Sigmoid colon (tissue), 7 donors: ENCODE results near the gene SLC19A1. TPM values are rescaled to one million over a fixed set of nuclear protein-coding genes. Genes with fewer than 3 reads are reported as not detected.
A peak's percentile ranks its signal among the peaks of the same experiment; 100 is the strongest.

ENCODE experiments used
- DNase-seq: peaks from one replicate; pipeline ENCODE4 v3.0.0-alpha.2; 2019
- H3K27ac ChIP-seq, 4 donors: fragments of 200-600 bp; sonication (generic); one replicate each; pipeline ENCODE4 v1.5.1; 2016 to 2019; ENCODE audit warnings: mild to moderate bottlenecking in 1 of 4
- H3K27me3 ChIP-seq, 3 donors: fragments of 200-600 bp; sonication (generic); one replicate each; pipeline ENCODE4 v1.5.1; 2019; ENCODE audit warnings: mild to moderate bottlenecking in 1 of 3
- H3K36me3 ChIP-seq, 4 donors: fragments of 200-600 bp; sonication (generic); one replicate each; pipeline ENCODE4 v1.5.1; 2016 to 2019
- H3K4me1 ChIP-seq, 4 donors: fragments of 200-600 bp; sonication (generic); one replicate each; pipeline ENCODE4 v1.5.1; 2017 to 2019
- H3K4me3 ChIP-seq, 4 donors: fragments of 200-600 bp; sonication (generic); one replicate each; pipeline ENCODE4 v1.5.1; 2017 to 2019; ENCODE audit warnings: mild to moderate bottlenecking in 2 of 4, moderate library complexity in 1 of 4
- H3K9me3 ChIP-seq, 4 donors: fragments of 200-600 bp in 3 of 4; sonication (generic) in 3 of 4; one replicate each; pipeline versions ENCODE4 v1.5.1 to v1.6.1; 2013 to 2019
- EP300 ChIP-seq, 4 donors: sonication (generic); formaldehyde crosslinking; IDR thresholded peaks; one replicate each; pipeline ENCODE4 v1.6.1; 2017; ENCODE audit warnings: antibody characterized with exemption in 4 of 4
- POLR2A ChIP-seq, 2 donors: fragments of 450-650 bp; IDR thresholded peaks; one replicate each; pipeline ENCODE4 v1.6.1; 2016; ENCODE audit warnings: antibody characterized with exemption in 2 of 2, mild to moderate bottlenecking in 2 of 2, moderate library complexity in 2 of 2
- POLR2AphosphoS5 ChIP-seq, 4 donors: sonication (generic); formaldehyde crosslinking; IDR thresholded peaks; one replicate each; pipeline ENCODE4 v1.6.1; 2017; ENCODE audit warnings: antibody characterized with exemption in 4 of 4
- WGBS, 2 donors: extraction: QIAGEN DNeasy Blood & Tissue Kit; methylation state at CpG; one replicate each; pipeline ENCODE4 v1.1.7; 2013; 5-methylcytosine and 5-hydroxymethylcytosine counted together
- intact Hi-C: fragments of 100-400 bp; cut with DNase I; formaldehyde crosslinking; loops from one replicate; pipeline ENCODE4 v1.15.1; 2023
- polyA plus RNA-seq, 3 donors: library from polyadenylated mRNA; stranded (reverse); fragments of 200-250 nt; gene quantifications; one replicate each; pipeline ENCODE4 v1.2.3, GENCODE V29; 2013
- total RNA-seq, 4 donors: library from RNA; depleted of rRNA; stranded (reverse); fragments of >200 nt; gene quantifications; one replicate each; pipeline ENCODE4 v1.1.0, GENCODE V29; 2016
- TF ChIP-seq, protein P1 (sequence below), 4 experiments: fragments of 450-650 bp in 3 of 4; fragments of 200-600 bp in 1 of 4; IDR thresholded peaks; one replicate each; pipeline ENCODE4 v1.5.1; 2016 to 2019; ENCODE audit warnings: antibody characterized with exemption in 4 of 4, mild to moderate bottlenecking in 3 of 4, moderate library complexity in 2 of 4
- donor health status: healthy with polysubstance abuse.
- donor health status: Bipolar disorder and iron deficiency.
- donor health status: healthy.

SLC19A1 gene
- total and polyA plus RNA-seq, 7 donors: 1.8 to 10.7 (median 2.5) TPM

DNA sequence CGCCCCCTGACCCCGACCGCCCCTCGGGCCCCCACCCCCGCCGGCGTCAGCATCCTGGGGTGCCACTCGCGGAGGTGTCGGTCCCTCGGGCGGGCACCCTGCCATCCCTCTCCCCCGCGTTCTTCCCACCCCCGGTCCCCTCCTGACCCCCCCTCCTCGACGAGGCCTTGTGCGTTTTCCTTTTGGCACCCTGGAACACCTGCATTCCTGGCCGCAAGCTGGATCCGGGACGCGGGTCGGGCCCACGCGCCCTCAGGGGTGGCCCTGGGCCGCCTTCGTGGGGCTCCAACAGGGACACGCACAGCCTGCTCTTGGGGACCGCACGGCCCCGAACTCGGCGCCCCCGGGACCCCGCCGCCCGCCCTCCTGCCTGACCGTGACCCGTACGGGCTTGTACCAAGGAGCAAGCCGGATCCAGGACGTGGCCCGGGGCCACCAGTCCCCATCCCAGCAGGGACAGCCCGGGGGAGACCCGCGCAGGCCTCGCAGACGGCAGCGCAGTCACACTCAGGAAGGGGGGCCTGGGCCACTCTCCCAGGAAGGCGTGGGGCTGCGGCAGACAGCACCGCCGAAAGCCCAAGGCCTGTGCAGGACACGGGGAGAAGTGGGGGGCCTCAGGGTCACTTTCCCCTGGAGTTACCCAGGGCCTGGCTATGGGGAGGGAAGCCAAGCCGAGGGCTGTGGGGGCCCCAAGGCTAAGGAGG lies 579 bp upstream of the SLC19A1 start:
- Histone ChIP-seq H3K27ac (peak overlapping the region; percentile 3 to 80 (median 74)), H3K27me3 (no peaks in the 10 kb centered on the region), H3K36me3 (no peaks in the 10 kb centered on the region), H3K4me3 (peak overlapping the region; percentile 54 to 89 (median 74)), H3K4me1 (peaks cover 0 to 25% (median 19%) of the 10 kb centered on the region in 4 donors), H3K9me3 (no peaks in the 10 kb centered on the region)
- intact Hi-C loops: loop anchor here (5.0 to 10.0 kb wide), 2 partner anchors 248 to 279 kb away; no protein-coding TSS in a partner anchor
- peak; percentile 74 for DNase-seq
- TF ChIP-seq, protein P1, sequence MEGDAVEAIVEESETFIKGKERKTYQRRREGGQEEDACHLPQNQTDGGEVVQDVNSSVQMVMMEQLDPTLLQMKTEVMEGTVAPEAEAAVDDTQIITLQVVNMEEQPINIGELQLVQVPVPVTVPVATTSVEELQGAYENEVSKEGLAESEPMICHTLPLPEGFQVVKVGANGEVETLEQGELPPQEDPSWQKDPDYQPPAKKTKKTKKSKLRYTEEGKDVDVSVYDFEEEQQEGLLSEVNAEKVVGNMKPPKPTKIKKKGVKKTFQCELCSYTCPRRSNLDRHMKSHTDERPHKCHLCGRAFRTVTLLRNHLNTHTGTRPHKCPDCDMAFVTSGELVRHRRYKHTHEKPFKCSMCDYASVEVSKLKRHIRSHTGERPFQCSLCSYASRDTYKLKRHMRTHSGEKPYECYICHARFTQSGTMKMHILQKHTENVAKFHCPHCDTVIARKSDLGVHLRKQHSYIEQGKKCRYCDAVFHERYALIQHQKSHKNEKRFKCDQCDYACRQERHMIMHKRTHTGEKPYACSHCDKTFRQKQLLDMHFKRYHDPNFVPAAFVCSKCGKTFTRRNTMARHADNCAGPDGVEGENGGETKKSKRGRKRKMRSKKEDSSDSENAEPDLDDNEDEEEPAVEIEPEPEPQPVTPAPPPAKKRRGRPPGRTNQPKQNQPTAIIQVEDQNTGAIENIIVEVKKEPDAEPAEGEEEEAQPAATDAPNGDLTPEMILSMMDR (IDR thresholded peaks at IDR 0.05): no peak
- no peak for TF ChIP-seq EP300 (IDR thresholded peaks at IDR 0.05)
- WGBS, 2 donors: 14 to 22% methylated on average over 55 of the region's 55 CpGs

DNA sequence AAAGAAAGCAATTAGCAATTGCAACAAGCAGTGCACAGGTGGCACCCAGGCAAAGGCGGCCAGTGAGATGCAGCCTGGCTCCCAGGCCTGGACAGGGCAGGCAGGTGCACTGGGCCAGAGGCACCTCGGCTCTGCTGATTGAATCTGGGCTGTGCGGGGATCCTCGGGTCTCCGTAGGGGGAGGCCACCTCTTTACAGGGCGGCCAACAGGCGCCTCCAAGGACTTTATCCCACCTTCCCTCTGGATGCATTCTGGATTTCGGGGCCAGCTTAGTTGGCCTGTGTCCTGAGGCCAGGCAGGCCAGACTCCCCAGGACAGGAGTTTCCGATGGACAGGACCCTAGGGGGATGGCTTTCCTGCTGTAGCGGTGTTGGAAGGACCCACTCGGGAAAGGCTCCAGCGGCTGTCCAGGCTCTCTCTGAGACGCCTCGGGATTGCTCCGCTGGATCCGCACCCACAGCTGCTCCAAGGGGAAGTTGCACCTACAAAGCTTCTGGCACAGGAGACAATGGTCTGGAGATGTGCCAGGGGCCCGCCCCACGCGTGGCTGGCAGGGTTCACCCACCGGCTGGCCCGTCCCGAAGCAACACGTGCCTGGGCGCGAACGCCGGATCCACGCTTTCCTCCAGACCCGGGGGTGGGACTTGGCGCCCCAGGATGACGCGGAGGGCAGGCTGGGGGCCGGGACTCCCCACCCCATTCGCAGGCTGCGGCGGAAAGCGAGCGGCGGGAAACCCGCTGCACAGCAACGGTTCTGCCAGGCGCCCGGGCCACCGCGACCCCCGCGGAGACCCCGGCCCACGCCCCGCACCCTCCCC lies 810 bp downstream of the SLC19A1 start:
- 7 to 18% methylated on average over 50 of the region's 50 CpGs for WGBS, 2 donors
- H3K4me1 ChIP-seq: peaks cover 0 to 25% (median 19%) of the 10 kb centered on the region in 4 donors
- H3K4me3 ChIP-seq: peak overlapping the region; percentile 54 to 89 (median 74)
- no peaks in the 10 kb centered on the region for H3K9me3 ChIP-seq
- peak overlapping the region; percentile 59 to 80 (median 74) for H3K27ac ChIP-seq
- intact Hi-C loops: loop anchor here (5.0 to 10.0 kb wide), 2 partner anchors 247 to 281 kb away; no protein-coding TSS in a partner anchor
- TF ChIP-seq POLR2A (IDR thresholded peaks at IDR 0.05) (no peak), EP300 (IDR thresholded peaks at IDR 0.05) (no peak), POLR2AphosphoS5 (IDR thresholded peaks at IDR 0.05) (peak in 2 of 4 donors; percentile 23 to 55)
- H3K27me3 ChIP-seq: no peaks in the 10 kb centered on the region
- no peaks in the 10 kb centered on the region for H3K36me3 ChIP-seq
- peak; percentile 90 for DNase-seq

DNA sequence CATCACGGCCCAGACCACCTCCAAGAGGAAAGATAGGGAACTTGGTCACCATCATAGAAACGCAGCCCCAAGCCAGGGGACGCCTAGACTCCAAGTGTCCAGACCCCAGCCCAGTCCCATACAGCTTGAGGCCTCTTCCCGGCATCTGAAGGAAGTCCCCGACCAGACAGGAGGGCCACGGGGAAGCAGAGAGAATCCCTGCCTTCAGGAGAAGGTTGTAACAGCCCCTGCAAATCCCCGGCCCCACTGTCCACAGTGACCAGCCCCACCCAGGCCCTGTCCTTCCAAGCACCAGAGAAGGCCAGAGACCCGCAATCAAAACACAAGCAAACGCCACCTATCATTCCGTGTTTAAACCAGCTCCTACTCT lies 1.7 kb downstream of the SLC19A1 start:
- H3K9me3 ChIP-seq: no peaks in the 10 kb centered on the region
- intact Hi-C loops: loop anchor here (5.0 to 10.0 kb wide), 2 partner anchors 246 to 282 kb away; no protein-coding TSS in a partner anchor
- no peak overlapping the region for H3K4me3 ChIP-seq
- 86 to 87% methylated on average over 10 of the region's 10 CpGs for WGBS, 2 donors
- H3K36me3 ChIP-seq: no peaks in the 10 kb centered on the region
- peaks cover 0 to 25% (median 19%) of the 10 kb centered on the region in 4 donors for H3K4me1 ChIP-seq
- H3K27me3 ChIP-seq: no peaks in the 10 kb centered on the region
- no peak overlapping the region for H3K27ac ChIP-seq
- peak; percentile 58 for DNase-seq
- TF ChIP-seq EP300 (IDR thresholded peaks at IDR 0.05): no peak
- TF ChIP-seq POLR2A (IDR thresholded peaks at IDR 0.05): no peak
- TF ChIP-seq POLR2AphosphoS5 (IDR thresholded peaks at IDR 0.05): no peak
- TF ChIP-seq, protein P1 (IDR thresholded peaks at IDR 0.05): no peak

DNA sequence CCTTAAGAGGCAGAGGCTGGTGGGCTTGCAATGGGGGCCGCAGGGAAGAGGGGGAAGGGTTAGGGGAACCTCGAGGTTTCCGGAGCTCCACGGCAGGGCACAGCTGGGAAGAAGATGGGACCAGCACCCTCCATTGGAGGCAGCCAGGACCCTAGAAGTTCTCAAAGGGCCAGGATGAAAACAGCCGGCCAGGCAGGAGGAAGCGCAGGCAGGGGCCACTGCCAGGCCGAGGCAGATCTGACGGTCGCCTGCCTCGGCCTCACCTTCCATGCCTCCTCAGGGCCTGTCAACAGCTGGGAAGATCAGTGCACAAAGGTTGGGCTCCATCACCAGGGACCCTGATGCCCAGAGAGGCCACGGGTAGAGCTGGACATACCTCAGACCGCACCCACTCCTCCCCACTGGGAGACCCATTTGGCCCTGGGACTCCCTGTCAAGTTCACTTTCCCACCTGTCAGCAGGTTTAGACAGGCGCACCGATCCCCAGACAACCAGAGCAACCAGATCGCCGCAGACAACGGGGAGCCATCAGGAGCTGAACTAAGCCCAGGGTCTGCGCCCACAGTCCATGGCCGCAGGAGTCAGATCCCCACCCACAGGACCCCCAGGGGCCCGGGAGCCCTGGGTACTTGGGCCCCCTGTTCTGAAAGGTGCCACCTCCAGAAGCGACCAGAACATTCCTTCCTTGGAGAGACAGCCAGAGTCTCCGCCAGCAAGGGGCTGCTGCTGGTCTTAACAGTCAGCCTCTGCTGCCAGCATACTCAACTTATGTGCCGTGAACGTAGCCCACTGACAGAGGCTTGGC lies 2.2 kb downstream of the SLC19A1 start:
- Histone ChIP-seq H3K27ac (no peak overlapping the region), H3K4me3 (no peak overlapping the region), H3K4me1 (peaks cover 0 to 25% (median 19%) of the 10 kb centered on the region in 4 donors), H3K9me3 (no peaks in the 10 kb centered on the region), H3K36me3 (no peaks in the 10 kb centered on the region), H3K27me3 (no peaks in the 10 kb centered on the region)
- WGBS, 2 donors: 93 to 95% methylated on average over 24 of the region's 24 CpGs
- peak; percentile 57 for DNase-seq
- TF ChIP-seq POLR2AphosphoS5 (IDR thresholded peaks at IDR 0.05): no peak
- TF ChIP-seq EP300 (IDR thresholded peaks at IDR 0.05): no peak
- TF ChIP-seq POLR2A (IDR thresholded peaks at IDR 0.05): no peak
- TF ChIP-seq, protein P1 (IDR thresholded peaks at IDR 0.05): no peak
- intact Hi-C loops: loop anchor here (5.0 to 10.0 kb wide), 2 partner anchors 245 to 282 kb away; no protein-coding TSS in a partner anchor
